Measurements from ENCODE around the gene SCYGR1. TPM values are rescaled to one million over a fixed set of nuclear protein-coding genes. Genes with fewer than 3 reads are reported as not detected.

SCYGR1 gene
- polyA plus RNA-seq, 1 donor from 2014 or later = not detected

GRCh38 chr2:227423656-227424499 is 36.1 kb upstream of the SCYGR1 start:
- no peaks in the 10 kb centered on the region for H4K20me1 ChIP-seq (ENCODE audit: insufficient read depth)
- no peaks in the 10 kb centered on the region for H3K79me2 ChIP-seq (replicated peaks; ENCODE audit: insufficient read depth, low read length)
- H3K27ac ChIP-seq (ENCODE audit: low read length) = no peak overlapping the region
- TF ChIP-seq POLR2AphosphoS5 (IDR thresholded peaks at IDR 0.05) (no peak), RAD21 (conservative IDR thresholded peaks at IDR 0.05) (no peak), SMC3 (conservative IDR thresholded peaks at IDR 0.05; ENCODE audit: poor library complexity) (no peak), TAF1 (IDR thresholded peaks at IDR 0.05; ENCODE audit: low read depth) (no peak), EZH2 (IDR thresholded peaks at IDR 0.05; ENCODE audit: borderline replicate concordance, insufficient read depth, low read length, poor library complexity, severe bottlenecking) (no peak), MXI1 (conservative IDR thresholded peaks at IDR 0.05; ENCODE audit: poor library complexity, severe bottlenecking) (no peak), EP300 (conservative IDR thresholded peaks at IDR 0.05; ENCODE audit: poor library complexity, severe bottlenecking) (no peak), REST (IDR thresholded peaks at IDR 0.05; ENCODE audit: borderline replicate concordance) (no peak)
- TF ChIP-seq, protein P1, sequence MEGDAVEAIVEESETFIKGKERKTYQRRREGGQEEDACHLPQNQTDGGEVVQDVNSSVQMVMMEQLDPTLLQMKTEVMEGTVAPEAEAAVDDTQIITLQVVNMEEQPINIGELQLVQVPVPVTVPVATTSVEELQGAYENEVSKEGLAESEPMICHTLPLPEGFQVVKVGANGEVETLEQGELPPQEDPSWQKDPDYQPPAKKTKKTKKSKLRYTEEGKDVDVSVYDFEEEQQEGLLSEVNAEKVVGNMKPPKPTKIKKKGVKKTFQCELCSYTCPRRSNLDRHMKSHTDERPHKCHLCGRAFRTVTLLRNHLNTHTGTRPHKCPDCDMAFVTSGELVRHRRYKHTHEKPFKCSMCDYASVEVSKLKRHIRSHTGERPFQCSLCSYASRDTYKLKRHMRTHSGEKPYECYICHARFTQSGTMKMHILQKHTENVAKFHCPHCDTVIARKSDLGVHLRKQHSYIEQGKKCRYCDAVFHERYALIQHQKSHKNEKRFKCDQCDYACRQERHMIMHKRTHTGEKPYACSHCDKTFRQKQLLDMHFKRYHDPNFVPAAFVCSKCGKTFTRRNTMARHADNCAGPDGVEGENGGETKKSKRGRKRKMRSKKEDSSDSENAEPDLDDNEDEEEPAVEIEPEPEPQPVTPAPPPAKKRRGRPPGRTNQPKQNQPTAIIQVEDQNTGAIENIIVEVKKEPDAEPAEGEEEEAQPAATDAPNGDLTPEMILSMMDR (IDR thresholded peaks at IDR 0.05; ENCODE audit: poor library complexity, severe bottlenecking) = no peak
- H3K9me2 ChIP-seq (ENCODE audit: insufficient read depth, low read length) = no peaks in the 10 kb centered on the region
- H3K4me2 ChIP-seq (ENCODE audit: low read length) = no peak overlapping the region
- no peaks in the 10 kb centered on the region for H3K27me3 ChIP-seq (ENCODE audit: insufficient read depth, low read depth, low read length)
- H3K4me3 ChIP-seq (ENCODE audit: low read length) = no peak overlapping the region
- no peak overlapping the region for H3K9ac ChIP-seq (ENCODE audit: low read length)
- H3K36me3 ChIP-seq (ENCODE audit: insufficient read depth, low read length) = no peaks in the 10 kb centered on the region
- H3F3A ChIP-seq (ENCODE audit: insufficient read depth, low read length, poor library complexity, severe bottlenecking) = no peaks in the 10 kb centered on the region
- H2AFZ ChIP-seq (ENCODE audit: low read depth, low read length) = no peak overlapping the region
- H3K9me3 ChIP-seq (ENCODE audit: low read length) = no peaks in the 10 kb centered on the region

GRCh38 chr2:227420087-227421052 is 32.6 kb upstream of the SCYGR1 start:
- no peak overlapping the region for H2AFZ ChIP-seq (ENCODE audit: low read depth, low read length)

More at GRCh38 chr2:227420087-227421052, 32.6 kb upstream of the SCYGR1 start:
- Histone ChIP-seq H3K79me2 (replicated peaks; ENCODE audit: insufficient read depth, low read length) (no peaks in the 10 kb centered on the region), H3K36me3 (ENCODE audit: insufficient read depth, low read length) (no peaks in the 10 kb centered on the region), H3K9me3 (ENCODE audit: low read length) (no peaks in the 10 kb centered on the region), H3K27me3 (ENCODE audit: insufficient read depth, low read depth, low read length) (no peaks in the 10 kb centered on the region), H3K4me3 (ENCODE audit: low read length) (no peak overlapping the region), H3K4me2 (ENCODE audit: low read length) (no peak overlapping the region), H3K27ac (ENCODE audit: low read length) (no peak overlapping the region), H3F3A (ENCODE audit: insufficient read depth, low read length, poor library complexity, severe bottlenecking) (no peaks in the 10 kb centered on the region), H4K20me1 (ENCODE audit: insufficient read depth) (no peaks in the 10 kb centered on the region), H3K9me2 (ENCODE audit: insufficient read depth, low read length) (no peaks in the 10 kb centered on the region), H3K9ac (ENCODE audit: low read length) (no peak overlapping the region)
- TF ChIP-seq REST (IDR thresholded peaks at IDR 0.05; ENCODE audit: borderline replicate concordance) (no peak), RAD21 (conservative IDR thresholded peaks at IDR 0.05) (no peak), TAF1 (IDR thresholded peaks at IDR 0.05; ENCODE audit: low read depth) (no peak), SMC3 (conservative IDR thresholded peaks at IDR 0.05; ENCODE audit: poor library complexity) (no peak), EP300 (conservative IDR thresholded peaks at IDR 0.05; ENCODE audit: poor library complexity, severe bottlenecking) (no peak), MXI1 (conservative IDR thresholded peaks at IDR 0.05; ENCODE audit: poor library complexity, severe bottlenecking) (no peak), EZH2 (IDR thresholded peaks at IDR 0.05; ENCODE audit: borderline replicate concordance, insufficient read depth, low read length, poor library complexity, severe bottlenecking) (no peak), POLR2AphosphoS5 (IDR thresholded peaks at IDR 0.05) (no peak)
- TF ChIP-seq, protein P1 (IDR thresholded peaks at IDR 0.05; ENCODE audit: poor library complexity, severe bottlenecking) = no peak
